Memory B cell (primary cell): ENCODE measurements around the gene ZNF560.
"Not testable (repeated sequence)": the region's sequence is repeated elsewhere in the genome, so short reads cannot be mapped to it uniquely, and the experiment has no call there.

Source experiments
- ATAC-seq: fragments of 150-1000 bp; cut with Tn5 transposase; 2 replicates; pipeline ENCODE4 v1.10.0; 2021; ENCODE audit warnings: low read depth, mild to moderate bottlenecking, moderate library complexity
- DNase-seq, 2 donors: peaks; one replicate each; pipeline ENCODE4 v3.0.0; 2022; ENCODE audit warnings: low spot score in 2 of 2
- H3K27ac Mint-ChIP-seq: one replicate; pipeline ENCODE4 v1.8.0; 2022; ENCODE audit warnings: mild to moderate bottlenecking, moderate library complexity, mixed read lengths
- H3K27me3 Mint-ChIP-seq: one replicate; pipeline ENCODE4 v1.8.0; 2022; ENCODE audit warnings: mixed read lengths
- H3K36me3 Mint-ChIP-seq: one replicate; pipeline ENCODE4 v1.8.0; 2022; ENCODE audit warnings: mild to moderate bottlenecking, mixed read lengths
- H3K4me1 Mint-ChIP-seq: one replicate; pipeline ENCODE4 v1.8.0; 2022; ENCODE audit warnings: mixed read lengths
- H3K4me3 Mint-ChIP-seq: one replicate; pipeline ENCODE4 v1.8.0; 2022; ENCODE audit warnings: mild to moderate bottlenecking, moderate library complexity, mixed read lengths
- H3K9me3 Mint-ChIP-seq: one replicate; pipeline ENCODE4 v1.8.0; 2022; ENCODE audit warnings: mixed read lengths

The ZNF560 gene

DNA sequence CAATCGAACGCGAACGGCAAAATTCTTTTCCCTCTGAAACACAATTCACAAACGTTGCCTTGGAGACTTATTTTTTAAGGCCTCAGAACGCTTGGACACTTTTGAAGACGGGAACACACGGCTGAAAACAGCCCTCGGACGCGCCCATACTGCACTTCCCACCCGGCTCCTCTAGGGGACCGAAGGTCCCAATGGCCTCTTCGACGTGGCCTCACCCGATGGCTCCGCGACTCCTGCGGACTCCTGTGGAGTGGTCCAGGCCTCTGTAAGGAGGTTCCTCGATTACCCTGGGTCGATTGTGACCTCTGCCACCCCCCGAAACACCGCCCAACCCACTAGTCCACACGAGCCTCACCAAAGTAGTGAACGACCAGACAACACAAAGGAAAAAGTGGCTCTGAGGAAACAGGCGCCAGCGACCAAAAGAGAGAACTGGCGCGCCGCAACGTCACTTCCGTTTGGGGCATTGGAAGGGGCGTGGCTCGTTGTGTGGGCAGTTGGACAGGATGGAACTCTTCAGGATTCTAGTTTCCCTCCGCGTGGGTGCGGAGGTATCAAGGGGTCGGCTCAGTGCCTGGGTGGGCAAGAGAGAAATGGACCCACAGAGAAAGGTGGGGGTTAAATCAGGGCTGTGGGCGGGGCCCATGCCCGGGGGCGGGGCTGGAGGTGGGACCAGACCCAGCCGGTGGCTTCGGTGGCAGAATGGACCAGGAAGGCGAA is at the start of gene ZNF560:
ZNF560 (minus strand) TSS at position 434 of the 720 bp plus-strand sequence. CDS start 23,303 bp downstream, outside the sequence.
- no peak within 1 kb of the TSS for H3K27ac Mint-ChIP-seq
- H3K4me1 Mint-ChIP-seq: no peaks in the 10 kb centered on the region
- H3K4me3 Mint-ChIP-seq: no peak within 1 kb of the TSS
- ATAC-seq (no peak), DNase-seq (no peak)
- H3K36me3 Mint-ChIP-seq: no peaks in the 10 kb centered on the region
- H3K9me3 Mint-ChIP-seq: peaks cover 7% of the 10 kb centered on the region
- H3K27me3 Mint-ChIP-seq: no peaks in the 10 kb centered on the region

DNA sequence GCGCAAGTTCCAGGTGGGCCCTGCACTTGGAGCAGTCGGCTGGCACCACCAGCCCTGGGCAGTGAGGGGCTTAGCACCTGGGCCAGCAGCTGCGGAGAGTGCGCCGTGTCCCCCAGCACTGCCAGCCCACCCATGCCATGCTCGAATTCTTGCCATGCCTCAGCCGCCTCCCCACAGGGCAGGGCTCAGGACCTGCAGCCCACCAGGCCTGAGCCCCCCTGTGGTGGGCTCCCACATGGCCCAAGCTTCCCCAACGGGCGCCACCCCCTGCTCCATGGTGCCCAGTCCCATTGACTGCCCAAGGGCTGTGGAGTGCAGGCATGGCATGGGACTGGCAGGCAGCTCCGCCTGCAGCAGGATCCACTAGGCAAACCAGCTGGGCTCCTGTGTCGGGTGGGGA is 49.5 kb upstream of the ZNF560 start:
- Mint-ChIP-seq H3K27ac (no peak overlapping the region), H3K4me1 (no peaks in the 10 kb centered on the region), H3K4me3 (no peak overlapping the region), H3K36me3 (peaks cover 15% of the 10 kb centered on the region), H3K27me3 (no peaks in the 10 kb centered on the region), H3K9me3 (peaks cover 11% of the 10 kb centered on the region)
- DNase-seq: no peak
- ATAC-seq: no peak

GRCh38 chr19:9541281-9541680 is 42.9 kb upstream of the ZNF560 start:
- H3K9me3 Mint-ChIP-seq, H3K27me3 Mint-ChIP-seq, DNase-seq, ATAC-seq, H3K4me3 Mint-ChIP-seq, H3K4me1 Mint-ChIP-seq, H3K27ac Mint-ChIP-seq, H3K36me3 Mint-ChIP-seq: not testable (repeated sequence)

DNA sequence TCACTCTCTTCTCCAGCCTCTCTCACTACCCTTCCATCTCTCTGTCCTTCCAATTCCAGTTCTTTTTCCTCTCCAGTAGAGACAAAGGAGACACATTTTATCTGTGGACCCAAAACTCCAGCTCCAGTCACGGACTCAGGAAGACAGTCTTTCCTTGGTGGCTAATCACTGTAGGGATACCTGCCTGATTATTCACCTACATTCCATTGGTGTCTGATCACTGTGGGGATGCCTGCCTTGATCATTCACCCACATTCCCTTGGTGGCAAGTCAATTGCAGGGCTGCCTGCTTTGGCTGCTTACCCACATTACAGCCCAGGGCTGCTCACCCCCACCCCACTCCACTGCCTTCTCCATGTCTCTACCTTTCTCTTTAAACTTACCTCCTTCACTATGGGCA is 41.5 kb upstream of the ZNF560 start:
- not testable (repeated sequence) for ATAC-seq, H3K9me3 Mint-ChIP-seq, DNase-seq, H3K27me3 Mint-ChIP-seq, H3K4me1 Mint-ChIP-seq
- peaks cover 22% of the 10 kb centered on the region for H3K36me3 Mint-ChIP-seq
- peak overlapping the region; percentile 51 for H3K27ac Mint-ChIP-seq
- peak overlapping the region; percentile 68 for H3K4me3 Mint-ChIP-seq

DNA sequence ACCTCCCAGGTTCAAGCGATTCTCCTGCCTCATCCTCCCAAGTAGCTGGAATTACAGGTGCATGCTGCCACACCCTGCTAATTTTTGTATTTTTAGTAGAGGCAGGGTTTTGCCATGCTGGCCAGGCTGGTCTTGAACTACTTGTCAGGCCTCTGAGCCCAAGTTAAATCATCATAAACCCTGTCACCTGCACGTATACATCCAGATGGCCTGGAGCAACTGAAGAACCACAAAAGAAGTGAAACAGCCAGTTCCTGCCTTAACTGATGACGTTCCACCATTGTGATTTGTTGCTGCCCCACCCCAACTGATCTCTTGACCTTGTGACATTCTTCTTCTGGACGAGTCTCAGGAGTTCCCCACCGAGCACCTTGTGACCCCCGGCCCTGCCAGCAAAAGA is 40.8 kb upstream of the ZNF560 start:
- peaks cover 27% of the 10 kb centered on the region for H3K36me3 Mint-ChIP-seq

DNA sequence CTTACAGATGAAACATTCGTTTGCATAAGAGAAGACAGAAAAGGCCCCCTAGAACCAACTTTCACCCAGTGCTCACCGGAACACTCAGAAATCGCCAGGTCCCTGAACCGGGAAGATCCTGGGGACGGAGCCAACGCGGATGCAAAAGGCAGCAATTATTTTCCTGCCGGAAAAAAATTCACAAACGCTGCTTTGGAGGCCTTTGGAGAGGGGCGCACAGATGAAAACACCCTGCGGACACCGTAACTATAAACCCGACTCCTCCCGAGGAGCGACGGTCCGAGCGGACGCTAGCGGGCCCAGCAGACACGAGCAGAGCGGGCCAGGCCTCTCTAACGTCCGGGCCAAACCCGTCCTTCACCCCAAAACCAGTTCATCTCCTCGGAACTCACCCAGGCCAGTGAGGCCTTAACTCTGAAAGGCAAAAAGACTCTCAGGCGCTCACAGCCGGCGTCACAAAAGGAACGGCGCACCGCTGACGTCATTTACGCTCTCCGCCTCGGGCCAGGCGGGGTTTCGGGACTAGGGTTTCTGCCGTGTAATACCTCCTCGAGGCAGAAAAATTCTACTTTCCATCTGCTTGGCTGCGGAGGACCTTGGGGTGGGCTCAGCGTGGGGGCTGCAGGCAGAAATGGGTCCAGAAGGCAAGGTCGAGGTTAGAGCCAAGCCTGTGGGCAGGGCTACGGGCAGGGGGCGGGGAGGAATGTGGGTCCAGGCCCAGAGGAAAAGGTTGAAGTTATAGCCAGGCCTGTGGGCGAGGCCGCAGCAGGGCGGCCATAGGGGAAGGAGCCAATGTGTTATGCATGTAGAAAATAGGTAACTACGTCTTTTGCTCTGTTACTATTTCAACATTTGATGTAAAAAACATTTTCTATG is 40.0 kb upstream of the ZNF560 start, which contains the start of gene ZNF426:
ZNF426 (minus strand) TSS at position 463 of the 876 bp plus-strand sequence. CDS start 2,413 bp downstream, outside the sequence.
- DNase-seq (peak; percentile 81 to 86), ATAC-seq (peak; percentile 98)
- Mint-ChIP-seq H3K4me1 (peaks cover 10% of the 10 kb centered on the region), H3K27ac (peak within 1 kb of the TSS; percentile 99), H3K27me3 (no peaks in the 10 kb centered on the region), H3K9me3 (peaks cover 9% of the 10 kb centered on the region), H3K36me3 (peaks cover 34% of the 10 kb centered on the region), H3K4me3 (peak within 1 kb of the TSS; percentile 94)

More for the DNA sequence above, 40.8 kb upstream of the ZNF560 start:
- not testable (repeated sequence) for H3K27me3 Mint-ChIP-seq, H3K4me1 Mint-ChIP-seq, ATAC-seq, H3K9me3 Mint-ChIP-seq, DNase-seq
- peak overlapping the region; percentile 68 for H3K4me3 Mint-ChIP-seq
- peak overlapping the region; percentile 51 for H3K27ac Mint-ChIP-seq

DNA sequence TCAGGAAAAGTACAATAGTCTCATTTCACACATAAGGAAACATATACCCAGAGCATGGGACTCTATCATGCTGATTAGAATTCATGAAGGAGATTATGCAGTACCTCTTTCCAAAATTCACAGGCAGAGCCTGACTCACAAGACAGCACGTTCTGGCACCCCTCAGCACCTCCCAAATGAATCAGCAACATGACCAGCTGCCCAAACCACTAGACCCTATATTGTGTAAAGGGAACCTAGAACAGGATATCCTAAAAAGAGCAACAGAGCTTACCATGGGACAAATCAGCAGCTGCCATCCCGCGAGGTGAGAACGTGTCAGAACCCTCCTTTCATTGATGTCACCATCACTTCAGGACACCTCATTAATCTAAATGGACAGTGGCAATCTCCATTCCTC is 37.5 kb upstream of the ZNF560 start:
- peaks cover 16% of the 10 kb centered on the region for H3K9me3 Mint-ChIP-seq
- H3K4me3 Mint-ChIP-seq: no peak overlapping the region
- no peak overlapping the region for H3K27ac Mint-ChIP-seq
- H3K36me3 Mint-ChIP-seq: peaks cover 56% of the 10 kb centered on the region
- DNase-seq (no peak), ATAC-seq (no peak)
- peaks cover 10% of the 10 kb centered on the region for H3K4me1 Mint-ChIP-seq
- no peaks in the 10 kb centered on the region for H3K27me3 Mint-ChIP-seq

DNA sequence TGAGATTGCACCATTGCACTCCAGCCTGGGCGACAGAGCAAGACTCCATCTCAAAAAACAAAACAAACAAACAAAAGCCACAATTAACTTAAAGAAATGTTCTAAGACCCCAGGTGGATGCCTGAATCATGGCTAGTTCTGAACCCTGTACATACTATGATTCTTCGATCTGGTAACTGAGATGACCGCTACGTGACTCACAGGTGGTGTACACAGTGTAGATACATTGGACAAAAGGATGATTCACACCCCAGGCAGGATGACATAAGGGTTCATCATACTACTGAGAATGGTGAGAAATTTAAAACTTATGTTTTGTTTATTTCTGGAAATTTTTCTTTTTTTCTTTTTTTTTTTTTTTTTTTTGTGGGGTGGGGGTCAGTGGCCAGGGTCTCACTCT is 33.5 kb upstream of the ZNF560 start:
- Mint-ChIP-seq H3K27ac (no peak overlapping the region), H3K27me3 (no peaks in the 10 kb centered on the region), H3K4me3 (no peak overlapping the region), H3K9me3 (peaks cover 10% of the 10 kb centered on the region), H3K4me1 (no peaks in the 10 kb centered on the region), H3K36me3 (peaks cover 80% of the 10 kb centered on the region)
- ATAC-seq (no peak), DNase-seq (no peak)

- no peak overlapping the region for H3K27ac Mint-ChIP-seq
- H3K9me3 Mint-ChIP-seq: peaks cover 21% of the 10 kb centered on the region
- DNase-seq (no peak), ATAC-seq (no peak)
- H3K4me3 Mint-ChIP-seq: no peak overlapping the region
- no peaks in the 10 kb centered on the region for H3K27me3 Mint-ChIP-seq
- peaks cover 72% of the 10 kb centered on the region for H3K36me3 Mint-ChIP-seq
- no peaks in the 10 kb centered on the region for H3K4me1 Mint-ChIP-seq
Measured at GRCh38 chr19:9528757-9529336, 30.4 kb upstream of the ZNF560 start.

GRCh38 chr19:9523885-9524474 is 25.6 kb upstream of the ZNF560 start:
- Mint-ChIP-seq H3K27ac (no peak overlapping the region), H3K36me3 (peaks cover 41% of the 10 kb centered on the region), H3K27me3 (no peaks in the 10 kb centered on the region), H3K4me1 (no peaks in the 10 kb centered on the region), H3K4me3 (no peak overlapping the region), H3K9me3 (peaks cover 25% of the 10 kb centered on the region)
- DNase-seq (no peak), ATAC-seq (no peak)

GRCh38 chr19:9507285-9507684 is 8.9 kb upstream of the ZNF560 start:
- Mint-ChIP-seq H3K27me3 (peaks cover 2% of the 10 kb centered on the region), H3K4me1 (no peaks in the 10 kb centered on the region), H3K27ac (no peak overlapping the region), H3K36me3 (peaks cover 9% of the 10 kb centered on the region), H3K9me3 (peaks cover 18% of the 10 kb centered on the region), H3K4me3 (no peak overlapping the region)
- DNase-seq: no peak
- ATAC-seq: no peak

DNA sequence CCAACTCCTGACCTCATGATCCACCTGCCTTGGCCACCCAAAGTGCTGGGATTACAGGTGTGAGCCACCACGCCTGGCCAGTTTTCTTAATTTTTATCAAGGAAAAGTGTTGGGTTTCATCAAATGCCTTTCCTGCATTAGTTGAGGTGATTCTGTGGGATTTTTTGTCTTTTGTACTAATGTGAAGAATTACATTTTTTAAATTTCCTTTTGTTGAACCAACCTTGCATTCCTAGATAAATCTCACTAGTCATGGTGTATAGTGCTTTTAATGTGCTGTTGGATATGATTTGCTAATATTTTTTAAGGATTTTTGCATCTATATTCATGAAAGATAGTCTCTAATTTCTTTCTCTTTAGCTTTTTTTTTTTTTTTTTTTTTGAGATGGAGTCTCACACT is 2.4 kb upstream of the ZNF560 start:
- Mint-ChIP-seq H3K36me3 (peaks cover under 1% of the 10 kb centered on the region), H3K27ac (no peak overlapping the region), H3K27me3 (no peaks in the 10 kb centered on the region), H3K4me1 (no peaks in the 10 kb centered on the region), H3K4me3 (no peak overlapping the region), H3K9me3 (peaks cover 8% of the 10 kb centered on the region)
- no peak for ATAC-seq
- DNase-seq: no peak

GRCh38 chr19:9494096-9494495 is 4.3 kb downstream of the ZNF560 start:
- Mint-ChIP-seq H3K4me1 (no peaks in the 10 kb centered on the region), H3K36me3 (no peaks in the 10 kb centered on the region), H3K4me3 (no peak overlapping the region), H3K9me3 (peaks cover 5% of the 10 kb centered on the region), H3K27ac (no peak overlapping the region), H3K27me3 (no peaks in the 10 kb centered on the region)
- ATAC-seq (no peak), DNase-seq (no peak)

GRCh38 chr19:9487016-9487415 is 11.4 kb downstream of the ZNF560 start:
- no peak overlapping the region for H3K27ac Mint-ChIP-seq
- no peak for DNase-seq
- H3K27me3 Mint-ChIP-seq: no peaks in the 10 kb centered on the region
- H3K36me3 Mint-ChIP-seq: no peaks in the 10 kb centered on the region
- no peak overlapping the region for H3K4me3 Mint-ChIP-seq
- no peaks in the 10 kb centered on the region for H3K4me1 Mint-ChIP-seq
- H3K9me3 Mint-ChIP-seq: peaks cover 7% of the 10 kb centered on the region
- ATAC-seq: no peak
